ENCODE data around the gene TRIM9.

DNA sequence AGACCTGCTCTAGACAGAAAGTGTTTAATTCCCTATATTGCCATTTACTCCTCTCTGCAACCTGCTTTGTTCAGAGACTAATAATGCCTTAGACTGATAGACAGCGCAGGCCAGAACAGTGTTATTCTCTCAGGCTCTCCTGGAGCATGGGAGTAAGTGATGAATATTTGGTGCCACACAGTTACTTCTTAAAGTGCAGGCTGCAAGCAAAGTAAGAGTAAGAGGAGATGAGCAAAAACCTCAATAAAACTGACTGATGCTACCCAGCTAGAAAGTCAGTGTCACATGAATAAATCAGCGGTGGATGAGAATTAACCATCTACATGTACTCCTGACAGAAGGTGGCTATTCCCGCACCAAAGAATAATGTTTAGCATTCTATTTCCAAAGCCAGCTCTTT is 9.9 kb downstream of the TRIM9 start:
- no peak for TF ChIP-seq CTCF (IDR thresholded peaks at IDR 0.05)
- no peak for TF ChIP-seq SIN3A (IDR thresholded peaks at IDR 0.05; ENCODE audit: borderline replicate concordance, insufficient read depth, low read depth, low read length)
- no peak for TF ChIP-seq POLR2AphosphoS5 (IDR thresholded peaks at IDR 0.05; ENCODE audit: low read depth, low read length)

Measured in Panc1 (cell line).